Ramos (cell line): ENCODE results near the gene NSD1.

Experiments used
- in situ Hi-C: fragments of 300-500 bp; cut with MboI; formaldehyde crosslinking; loops from one replicate; pipeline ENCODE4 v1.14.3; 2022; ENCODE audit warnings: low sequenced_read_pairs; ENCODE audit not compliant: unreplicated experiment

Gene NSD1

GRCh38 chr5:177097016-177097985, 36.3 kb upstream of the NSD1 start:
- in situ Hi-C loops, result no loop called here

- in situ Hi-C loops, result no loop called here
Measured at GRCh38 chr5:177098120-177098469, 35.5 kb upstream of the NSD1 start.

- in situ Hi-C loops, result no loop called here
Measured at GRCh38 chr5:177098470-177099141, 35.0 kb upstream of the NSD1 start.

- in situ Hi-C loops, result loop anchor here (25.0 kb wide), 1 partner anchor 1362 kb away; no protein-coding TSS in a partner anchor
Measured at GRCh38 chr5:177099422-177100093, 34.0 kb upstream of the NSD1 start.

- in situ Hi-C loops, result loop anchor here (25.0 kb wide), 1 partner anchor 1363 kb away; no protein-coding TSS in a partner anchor
Measured at GRCh38 chr5:177100714-177101121, 32.9 kb upstream of the NSD1 start.

GRCh38 chr5:177103523-177104253, 29.9 kb upstream of the NSD1 start:
- in situ Hi-C loops, result loop anchor here (25.0 kb wide), 1 partner anchor 1366 kb away; no protein-coding TSS in a partner anchor

GRCh38 chr5:177105691-177106476, 27.7 kb upstream of the NSD1 start:
- in situ Hi-C loops, result loop anchor here (25.0 kb wide), 1 partner anchor 1369 kb away; no protein-coding TSS in a partner anchor

GRCh38 chr5:177107159-177107558, 26.4 kb upstream of the NSD1 start:
- in situ Hi-C loops, result loop anchor here (25.0 kb wide), 1 partner anchor 1370 kb away; no protein-coding TSS in a partner anchor

GRCh38 chr5:177109810-177110209, 23.8 kb upstream of the NSD1 start:
- in situ Hi-C loops, result loop anchor here (5.0 to 25.0 kb wide), 2 partner anchors 448 to 1373 kb away; no protein-coding TSS in a partner anchor

GRCh38 chr5:177111720-177112394, 21.7 kb upstream of the NSD1 start:
- in situ Hi-C loops, result loop anchor here (5.0 to 25.0 kb wide), 2 partner anchors 450 to 1375 kb away; no protein-coding TSS in a partner anchor

GRCh38 chr5:177112589-177113220, 20.9 kb upstream of the NSD1 start:
- in situ Hi-C loops, result loop anchor here (5.0 to 25.0 kb wide), 2 partner anchors 450 to 1375 kb away; no protein-coding TSS in a partner anchor

GRCh38 chr5:177113566-177114424, 19.8 kb upstream of the NSD1 start:
- in situ Hi-C loops, result loop anchor here (5.0 to 25.0 kb wide), 2 partner anchors 451 to 1376 kb away; no protein-coding TSS in a partner anchor

GRCh38 chr5:177116631-177117373, 16.8 kb upstream of the NSD1 start:
- in situ Hi-C loops, result loop anchor here (5.0 to 25.0 kb wide), 2 partner anchors 195 to 1380 kb away; partner anchors contain the start of gene MXD3

- in situ Hi-C loops, result loop anchor here (5.0 to 25.0 kb wide), 2 partner anchors 195 to 1380 kb away; partner anchors contain the start of gene MXD3
Measured at GRCh38 chr5:177117441-177118045, 16.0 kb upstream of the NSD1 start.

- in situ Hi-C loops, result loop anchor here (25.0 kb wide), 1 partner anchor 1385 kb away; no protein-coding TSS in a partner anchor
Measured at GRCh38 chr5:177122566-177122965, 11.0 kb upstream of the NSD1 start.
